Effector memory CD4-positive, alpha-beta T cell (primary cell): Measurements from ENCODE around the gene CYGB.
"Not testable (repeated sequence)": the region's sequence is repeated elsewhere in the genome, so short reads cannot be mapped to it uniquely, and the experiment has no call there.

Experiments used
- DNase-seq, 3 donors: peaks; one replicate each; pipeline ENCODE4 v3.0.0-alpha.2; 2020
- H3K27ac ChIP-seq: 2 replicates; pipeline ENCODE4 v1.7.0; 2013; ENCODE audit warnings: mild to moderate bottlenecking, low read length, moderate library complexity; ENCODE audit not compliant: insufficient read depth, poor library complexity, severe bottlenecking
- H3K27me3 ChIP-seq: replicated peaks from 2 replicates; pipeline ENCODE4 v1.7.0; 2013; ENCODE audit warnings: mild to moderate bottlenecking, low read length; ENCODE audit not compliant: insufficient read depth, control insufficient read depth, poor library complexity, severe bottlenecking
- H3K36me3 ChIP-seq: 2 replicates; pipeline ENCODE4 v1.7.0; 2013; ENCODE audit warnings: mild to moderate bottlenecking, low read length, moderate library complexity; ENCODE audit not compliant: control insufficient read depth, insufficient read depth
- H3K4me1 ChIP-seq: 2 replicates; pipeline ENCODE4 v1.7.0; 2013; ENCODE audit warnings: low read length, mild to moderate bottlenecking; ENCODE audit not compliant: control insufficient read depth, insufficient read depth, poor library complexity, severe bottlenecking
- H3K4me3 ChIP-seq: 2 replicates; pipeline ENCODE4 v1.7.0; 2013; ENCODE audit warnings: low read length, low read depth, mild to moderate bottlenecking; ENCODE audit not compliant: insufficient read depth, poor library complexity, severe bottlenecking
- H3K9me3 ChIP-seq: 2 replicates; pipeline ENCODE4 v1.7.0; 2013; ENCODE audit warnings: mild to moderate bottlenecking, low read length, moderate library complexity; ENCODE audit not compliant: control insufficient read depth

Gene CYGB

DNA sequence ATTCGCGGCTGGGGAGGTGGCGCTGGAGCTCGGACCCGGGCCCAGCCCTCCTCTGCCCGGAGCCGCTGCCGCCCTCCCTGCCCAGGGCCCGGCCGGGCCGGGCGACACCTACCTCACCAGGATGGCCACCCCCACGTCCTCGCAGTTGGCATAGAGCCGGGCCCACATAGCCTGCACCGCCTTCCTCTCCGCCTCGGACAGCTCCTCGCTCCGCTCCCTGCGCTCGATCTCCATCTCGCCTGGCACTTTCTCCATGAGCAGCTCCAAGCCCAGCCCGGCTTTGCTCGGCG, 276 bp downstream of the CYGB start:
- Histone ChIP-seq H3K36me3 (no peaks in the 10 kb centered on the region), H3K27ac (no peak overlapping the region), H3K27me3 (peaks cover 22% of the 10 kb centered on the region), H3K4me1 (peaks cover 14% of the 10 kb centered on the region), H3K9me3 (no peaks in the 10 kb centered on the region), H3K4me3 (no peak overlapping the region)
- DNase-seq: no peak

DNA sequence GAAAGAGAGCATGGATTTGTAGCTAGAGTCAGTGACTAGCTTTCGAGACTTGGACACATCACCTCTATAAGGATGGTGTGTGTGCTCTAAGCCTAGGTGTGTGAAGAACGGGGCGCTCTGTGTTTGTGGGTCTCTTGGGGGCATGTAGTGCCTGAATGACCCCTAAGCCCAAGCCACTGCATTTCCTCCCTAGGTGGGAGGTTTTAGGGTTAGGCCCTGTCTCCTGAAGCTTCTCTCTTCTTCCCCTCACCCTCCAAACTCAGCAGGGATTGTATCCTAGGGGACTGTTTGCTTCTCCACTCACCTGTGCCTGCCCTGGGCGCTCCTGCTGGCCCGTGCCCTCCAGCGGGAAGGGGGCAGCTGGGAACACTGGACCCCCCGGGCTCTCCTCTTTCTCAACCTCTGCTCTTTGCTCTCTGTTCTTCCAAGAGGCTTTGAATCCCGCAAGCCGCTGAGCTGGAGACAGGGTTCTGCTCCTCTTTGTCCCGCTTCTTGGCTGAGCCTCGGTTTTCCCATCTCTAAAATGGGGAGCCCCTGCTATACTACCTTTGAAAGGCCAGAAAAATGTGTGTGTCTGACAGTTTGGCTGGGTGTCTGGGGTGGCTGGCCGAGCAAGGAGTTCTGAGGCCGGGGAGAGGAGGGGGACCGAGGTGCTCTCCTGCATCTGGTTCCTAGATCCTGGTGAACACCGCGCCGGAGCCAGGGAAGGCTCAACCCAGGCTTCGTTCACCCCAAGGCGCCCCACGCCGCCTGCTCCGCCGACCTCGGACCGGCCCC, 810 bp downstream of the CYGB start:
- H3K27me3 ChIP-seq: peaks cover 22% of the 10 kb centered on the region
- H3K4me3 ChIP-seq: no peak overlapping the region
- no peaks in the 10 kb centered on the region for H3K36me3 ChIP-seq
- no peak overlapping the region for H3K27ac ChIP-seq
- H3K4me1 ChIP-seq: peaks cover 14% of the 10 kb centered on the region
- no peaks in the 10 kb centered on the region for H3K9me3 ChIP-seq
- DNase-seq: no peak

DNA sequence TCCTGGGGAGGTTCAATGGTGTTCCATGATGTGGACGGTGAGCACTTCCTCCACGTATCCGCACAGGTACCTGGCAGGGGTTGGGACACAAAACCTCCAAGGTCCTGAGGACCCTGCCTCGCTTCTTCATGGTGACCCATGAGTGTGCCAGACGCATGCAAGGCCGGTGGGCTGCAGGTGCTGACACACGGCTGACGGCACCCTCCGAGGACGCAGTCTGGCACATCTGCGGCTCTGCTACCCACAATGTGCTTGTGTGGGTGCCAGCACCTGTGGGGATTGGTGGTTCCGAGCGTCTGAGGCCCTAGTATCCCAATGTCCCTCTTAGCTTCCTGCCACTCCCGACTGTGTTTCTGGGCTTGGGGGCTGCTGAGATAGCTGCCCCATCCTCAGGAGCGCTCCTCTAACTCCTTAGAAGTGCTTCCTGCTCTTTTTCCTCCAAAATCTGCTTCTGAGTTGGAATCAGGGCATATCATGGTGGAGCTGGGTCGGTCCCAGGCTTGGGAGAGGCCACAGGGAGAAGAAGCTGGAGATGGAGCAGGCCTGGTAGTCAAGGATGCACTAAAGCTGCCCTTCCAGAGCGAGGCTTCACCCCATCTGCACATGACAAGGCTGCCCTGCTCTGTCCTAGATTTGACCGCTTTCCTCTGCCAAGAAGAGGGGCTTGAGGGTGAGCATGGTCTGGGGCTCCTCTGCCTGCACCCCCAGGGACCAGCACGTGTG, 1.6 kb downstream of the CYGB start:
- Histone ChIP-seq H3K36me3 (no peaks in the 10 kb centered on the region), H3K9me3 (no peaks in the 10 kb centered on the region), H3K27ac (no peak overlapping the region), H3K4me3 (no peak overlapping the region), H3K27me3 (peaks cover 22% of the 10 kb centered on the region), H3K4me1 (peaks cover 14% of the 10 kb centered on the region)
- no peak for DNase-seq

DNA sequence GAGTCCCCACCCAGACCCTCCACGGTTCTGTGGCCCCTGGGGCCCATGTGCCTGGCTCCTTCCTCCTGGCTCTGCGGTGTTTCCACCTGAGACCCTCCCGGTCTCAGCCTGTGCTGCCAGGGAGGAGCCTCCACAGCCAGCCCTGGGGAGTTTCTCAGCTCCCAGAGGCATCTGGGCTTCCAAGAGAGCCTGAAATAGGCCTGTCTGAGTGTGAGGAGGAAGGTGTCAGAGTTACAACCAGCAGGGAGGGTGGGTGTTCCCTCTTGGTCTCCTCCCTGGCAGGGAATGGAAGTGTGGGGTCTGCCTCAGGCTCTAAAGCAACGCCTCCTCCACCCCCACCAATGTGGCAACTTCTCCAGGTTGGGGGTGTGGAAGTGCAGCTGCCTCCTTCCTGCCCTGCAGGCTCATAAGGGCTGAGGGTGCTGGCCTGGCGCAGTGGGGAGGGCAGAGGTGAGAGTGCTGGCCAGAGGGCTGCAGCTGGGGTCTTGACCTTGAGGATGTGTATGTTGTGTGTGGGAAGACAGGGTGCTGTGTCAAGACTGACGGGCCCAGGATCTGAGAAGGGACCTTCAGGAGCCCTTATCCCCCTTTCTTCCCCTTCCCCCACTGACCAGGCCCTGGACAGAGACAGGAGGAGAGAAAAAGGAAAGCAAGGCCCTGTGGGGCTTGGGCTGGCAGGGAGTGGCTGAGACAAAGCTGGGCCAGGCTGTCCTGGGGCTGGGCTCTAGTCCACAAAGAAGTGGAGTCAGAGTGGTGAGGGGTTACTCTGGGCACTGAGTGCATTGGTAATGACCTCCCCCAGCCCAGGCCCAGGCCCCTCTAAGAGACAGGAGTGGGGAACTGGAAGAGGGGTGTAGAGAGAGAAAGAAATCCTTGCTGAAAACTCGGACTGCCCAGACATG, 2.4 kb downstream of the CYGB start:
- no peak overlapping the region for H3K4me3 ChIP-seq
- peaks cover 10% of the 10 kb centered on the region for H3K4me1 ChIP-seq
- H3K27me3 ChIP-seq: peaks cover 22% of the 10 kb centered on the region
- H3K9me3 ChIP-seq: no peaks in the 10 kb centered on the region
- H3K36me3 ChIP-seq: no peaks in the 10 kb centered on the region
- no peak for DNase-seq
- H3K27ac ChIP-seq: no peak overlapping the region

DNA sequence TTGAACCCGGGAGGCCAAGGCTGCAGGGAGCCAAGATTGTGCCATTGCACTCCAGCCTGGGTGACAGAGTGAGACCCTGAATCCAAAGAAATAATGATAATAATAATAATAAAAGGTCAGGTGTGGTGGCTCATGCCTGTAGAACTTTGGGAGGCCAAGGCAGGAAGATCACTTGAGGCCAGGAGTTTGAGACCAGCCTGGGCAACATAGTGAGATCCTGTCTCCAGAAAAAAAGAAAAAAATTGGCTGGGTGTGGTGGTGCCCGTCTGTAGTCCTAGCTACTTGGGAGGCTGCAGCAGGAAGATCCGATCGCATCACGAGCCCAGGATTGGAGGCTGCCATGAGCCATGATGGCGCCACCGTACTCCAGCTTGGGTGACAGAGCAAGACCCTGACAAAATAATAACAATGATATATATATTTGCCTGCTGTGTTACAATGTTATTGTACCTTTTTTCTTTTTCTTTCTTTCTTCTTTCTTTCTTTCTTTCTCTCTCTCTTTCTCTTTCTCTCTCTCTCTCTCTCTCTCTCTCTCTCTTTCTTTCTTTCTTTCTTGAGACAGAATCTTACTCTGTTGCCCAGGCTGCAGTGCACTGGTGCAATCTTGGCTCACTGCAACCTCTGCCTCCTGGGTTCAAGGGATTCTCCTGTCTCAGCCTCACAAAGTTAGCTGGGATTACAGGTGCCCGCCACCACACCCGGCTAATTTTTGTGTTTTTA, 3.7 kb downstream of the CYGB start:
- H3K36me3 ChIP-seq, H3K4me3 ChIP-seq, H3K9me3 ChIP-seq, H3K27ac ChIP-seq, DNase-seq: not testable (repeated sequence)
- H3K27me3 ChIP-seq: peaks cover 19% of the 10 kb centered on the region
- H3K4me1 ChIP-seq: peaks cover 14% of the 10 kb centered on the region

DNA sequence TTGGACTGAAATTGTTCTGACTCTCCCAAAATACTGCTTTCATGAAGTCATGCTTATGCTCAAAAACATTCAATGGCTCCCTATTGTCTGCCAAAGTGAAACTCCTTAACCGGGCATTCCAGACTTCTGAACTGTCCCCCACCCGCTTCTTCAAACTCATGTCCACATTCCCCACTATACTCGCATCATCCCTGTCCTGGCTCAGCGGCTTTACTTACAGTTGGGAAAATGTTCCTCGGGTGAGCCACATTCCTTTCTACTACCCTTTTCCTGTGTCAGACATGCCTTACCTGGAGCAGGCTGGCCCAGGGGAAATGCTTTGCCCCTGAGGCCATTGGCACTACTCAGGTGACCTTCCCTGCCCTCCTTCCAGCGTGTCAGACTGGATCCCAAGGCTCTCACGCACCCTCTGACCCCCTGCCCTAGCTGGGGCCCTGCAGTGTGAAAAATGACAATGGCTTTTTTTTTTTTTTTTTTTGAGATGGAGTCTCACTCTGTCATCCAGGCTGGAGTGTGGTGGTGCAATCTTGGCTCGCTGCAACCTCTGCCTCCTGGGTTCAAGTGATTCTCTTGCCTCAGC, 5.3 kb downstream of the CYGB start:
- no peak for DNase-seq
- Histone ChIP-seq H3K27ac (no peak overlapping the region), H3K27me3 (peaks cover 8% of the 10 kb centered on the region), H3K36me3 (no peaks in the 10 kb centered on the region), H3K9me3 (no peaks in the 10 kb centered on the region), H3K4me3 (no peak overlapping the region), H3K4me1 (peaks cover 19% of the 10 kb centered on the region)

DNA sequence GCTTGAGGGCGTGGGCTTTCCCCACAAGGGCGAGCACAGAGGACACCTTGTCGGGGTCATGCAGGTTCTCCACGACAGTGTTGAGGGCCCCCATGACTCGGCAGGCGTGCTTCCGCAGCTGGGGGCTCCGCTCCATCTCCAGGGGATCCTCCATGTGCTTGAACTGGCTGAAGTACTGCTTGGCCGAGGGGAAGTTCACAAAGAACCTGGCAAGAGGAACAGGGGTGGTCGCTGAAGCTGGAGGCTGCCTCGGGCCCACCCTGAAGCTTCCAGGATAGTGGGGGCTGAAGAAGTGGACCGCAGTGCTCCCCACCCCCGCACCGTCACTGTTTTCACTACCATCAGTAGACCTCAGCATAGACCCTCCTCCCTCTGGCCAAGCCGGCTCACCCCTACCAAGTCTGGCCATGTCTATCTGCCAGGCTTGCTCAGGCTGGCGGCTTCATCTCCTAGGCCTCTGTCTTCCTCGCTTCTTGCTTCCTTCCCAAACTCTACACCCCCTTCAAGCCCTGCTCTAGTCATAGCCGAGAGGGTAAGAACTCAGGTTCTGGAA, 5.9 kb downstream of the CYGB start:
- DNase-seq: no peak
- Histone ChIP-seq H3K36me3 (no peaks in the 10 kb centered on the region), H3K27ac (no peak overlapping the region), H3K4me1 (peaks cover 19% of the 10 kb centered on the region), H3K4me3 (no peak overlapping the region), H3K27me3 (peaks cover 4% of the 10 kb centered on the region), H3K9me3 (no peaks in the 10 kb centered on the region)

DNA sequence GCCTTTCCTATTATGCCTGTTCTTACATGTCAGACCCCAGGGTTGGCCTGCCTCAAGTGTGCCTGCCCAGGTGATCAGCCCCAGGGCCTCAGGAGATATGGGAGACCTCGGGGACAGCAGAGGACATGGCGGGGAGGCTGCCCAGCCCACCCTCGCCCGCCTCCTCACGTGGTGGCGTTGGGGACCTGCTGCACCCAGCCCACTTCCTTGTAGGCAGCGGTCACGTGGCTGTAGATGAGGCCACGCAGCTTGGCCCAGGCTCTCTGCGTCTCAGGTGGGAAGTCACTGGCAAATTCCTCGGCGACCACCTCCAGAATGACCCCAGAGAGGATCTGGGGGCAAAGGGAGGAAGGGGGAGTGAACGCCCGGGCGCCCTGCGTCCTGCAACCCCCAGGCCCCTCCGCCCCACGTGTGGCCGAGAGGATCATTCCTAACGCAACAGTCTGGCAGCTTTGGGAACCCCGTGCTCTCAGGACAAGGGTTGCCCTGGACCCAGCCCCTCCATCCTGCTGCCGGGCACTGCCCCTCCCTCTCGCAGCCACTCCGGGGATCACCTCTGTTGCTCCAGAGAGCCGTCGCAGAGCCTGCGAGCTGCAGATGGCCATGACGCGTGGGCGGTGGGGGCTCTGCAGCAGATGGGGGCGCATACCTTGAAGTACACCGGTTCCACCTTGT, 6.6 kb downstream of the CYGB start:
- DNase-seq: no peak
- no peaks in the 10 kb centered on the region for H3K9me3 ChIP-seq
- peaks cover 19% of the 10 kb centered on the region for H3K4me1 ChIP-seq
- H3K36me3 ChIP-seq: no peaks in the 10 kb centered on the region
- peaks cover under 1% of the 10 kb centered on the region for H3K27me3 ChIP-seq
- H3K27ac ChIP-seq: no peak overlapping the region
- H3K4me3 ChIP-seq: no peak overlapping the region
